Endothelial cell of umbilical vein (primary cell): ENCODE measurements around the gene ATL1. TPM values are rescaled to one million over a fixed set of nuclear protein-coding genes. Genes with fewer than 3 reads are reported as not detected.

Source experiments
- BruUV-seq: library from RNA; stranded (reverse); fragments of 400-500 nt; replicated peaks from 2 replicates; lab custom pipeline; 2021; lab: Mats Ljungman, UMichigan
- CTCF ChIA-PET: fragments of 300-600, 350-600 bp; sonication (Branson Sonifier 250); formaldehyde crosslinking; loops from one replicate; lab custom pipeline; 2021; ENCODE audit warnings: antibody characterized with exemption, inconsistent platforms; lab: Charles Lee
- POLR2A ChIA-PET: fragments of 300-600, 350-600 bp; sonication (Branson Sonifier 250); formaldehyde crosslinking; loops from one replicate; lab custom pipeline; 2021; ENCODE audit warnings: antibody characterized with exemption, inconsistent platforms; lab: Charles Lee
- DNase-seq: peaks from one replicate; pipeline ENCODE4 v3.0.0-alpha.2; 2011; ENCODE audit warnings: low read depth, low spot score
- FAIRE-seq: peaks from 2 replicates; lab custom pipeline; 2011; peaks lifted over from hg19 to GRCh38; lab: Jason Lieb, UNC
- H2AFZ ChIP-seq: 2 replicates; pipeline ENCODE4 v1.6.0; 2012; ENCODE audit warnings: low read depth, low read length, control low read depth, inconsistent platforms
- H3K27ac ChIP-seq: 2 replicates; pipeline ENCODE4 v1.5.1; 2011; ENCODE audit warnings: low read depth, mild to moderate bottlenecking, control low read depth, low read length, moderate library complexity; ENCODE audit not compliant: insufficient read depth
- H3K27me3 ChIP-seq, 2 experiments: 2 replicates each; pipeline versions ENCODE4 v1.6.0 to v1.6.1; 2011; ENCODE audit warnings: low read length in 2 of 2, mixed read lengths in 1 of 2; ENCODE audit not compliant: control insufficient read depth in 2 of 2, insufficient read depth in 2 of 2
- H3K36me3 ChIP-seq, 2 experiments: 2 replicates in 1 of 2; 3 replicates in 1 of 2; pipeline ENCODE4 v1.5.1; 2011; ENCODE audit warnings: low read length in 2 of 2, mild to moderate bottlenecking in 1 of 2, moderate library complexity in 1 of 2; ENCODE audit not compliant: control insufficient read depth in 2 of 2, insufficient read depth in 2 of 2; ENCODE audit errors: extremely low read depth in 1 of 2
- H3K4me1 ChIP-seq: 3 replicates; pipeline ENCODE4 v1.5.1; 2011; ENCODE audit warnings: mild to moderate bottlenecking, low read length; ENCODE audit not compliant: control insufficient read depth, insufficient read depth; ENCODE audit errors: extremely low read depth
- H3K4me2 ChIP-seq: 2 replicates; pipeline ENCODE4 v1.6.1; 2011; ENCODE audit warnings: low read length, control low read depth, mixed read lengths; ENCODE audit not compliant: insufficient read depth
- H3K4me3 ChIP-seq, 3 experiments: fragments of 200-600 bp in 1 of 3; sonication (generic), shearing (Covaris generic) in 1 of 3; replicated peaks in 1 of 3; 2 replicates each; pipeline ENCODE4 v1.5.1; 2011 to 2016; ENCODE audit warnings: control low read depth in 3 of 3, low read length in 3 of 3, mild to moderate bottlenecking in 2 of 3, inconsistent platforms in 1 of 3, low read depth in 1 of 3, moderate library complexity in 1 of 3; ENCODE audit not compliant: insufficient read depth in 1 of 3
- H3K79me2 ChIP-seq: 2 replicates; pipeline ENCODE4 v1.6.0; 2012; ENCODE audit warnings: low read length, inconsistent platforms; ENCODE audit not compliant: control insufficient read depth, insufficient read depth
- H3K9ac ChIP-seq: replicated peaks from 2 replicates; pipeline ENCODE3; 2011; ENCODE audit warnings: low read length, control low read depth; ENCODE audit not compliant: insufficient read depth; ENCODE audit errors: extremely low read depth
- H3K9me1 ChIP-seq: replicated peaks from 3 replicates; pipeline ENCODE4 v1.6.0; 2011; ENCODE audit warnings: mild to moderate bottlenecking, low read length; ENCODE audit not compliant: control insufficient read depth, insufficient read depth; ENCODE audit errors: extremely low read depth
- H3K9me3 ChIP-seq: replicated peaks from 2 replicates; pipeline ENCODE4 v1.5.1; 2012; ENCODE audit warnings: low read length, inconsistent platforms; ENCODE audit not compliant: control insufficient read depth, insufficient read depth
- H4K20me1 ChIP-seq: replicated peaks from 2 replicates; pipeline ENCODE3; 2011; ENCODE audit warnings: mild to moderate bottlenecking, low read length; ENCODE audit not compliant: control insufficient read depth, insufficient read depth; ENCODE audit errors: extremely low read depth
- EZH2 ChIP-seq: IDR thresholded peaks from 2 replicates; pipeline ENCODE4 v1.6.1; 2012; ENCODE audit warnings: borderline replicate concordance, low read depth, mild to moderate bottlenecking, moderate library complexity, low read length, inconsistent platforms; ENCODE audit not compliant: severe bottlenecking
- FOS ChIP-seq: IDR thresholded peaks from 2 replicates; pipeline ENCODE4 v1.6.1; 2011; ENCODE audit warnings: mild to moderate bottlenecking, low read length, moderate library complexity, borderline replicate concordance; ENCODE audit not compliant: insufficient read depth
- GATA2 ChIP-seq: IDR thresholded peaks from 2 replicates; pipeline ENCODE4 v1.7.0; 2011; ENCODE audit warnings: low read depth, mild to moderate bottlenecking, moderate library complexity, mixed read lengths, low read length; ENCODE audit not compliant: insufficient read length, insufficient read depth
- JUN ChIP-seq: IDR thresholded peaks from 2 replicates; pipeline ENCODE4 v1.6.1; 2011; ENCODE audit warnings: borderline replicate concordance, low read depth; ENCODE audit not compliant: insufficient read length, insufficient read depth
- MYC ChIP-seq: IDR thresholded peaks from one replicate; pipeline ENCODE4 v1.6.1; 2011; ENCODE audit warnings: mild to moderate bottlenecking, low read depth, low read length
- POLR2A ChIP-seq: IDR thresholded peaks from 2 replicates; pipeline ENCODE4 v1.6.1; 2012; ENCODE audit warnings: low read depth, mild to moderate bottlenecking, control low read depth, low read length
- POLR2AphosphoS5 ChIP-seq: IDR thresholded peaks from 2 replicates; pipeline ENCODE4 v1.6.1; 2012; ENCODE audit warnings: low read depth, mild to moderate bottlenecking, control low read depth, low read length, moderate library complexity; ENCODE audit not compliant: insufficient read depth
- dilution Hi-C: fragments of 300-500 bp; cut with MboI; formaldehyde crosslinking; loops from one replicate; pipeline ENCODE4 v1.15.0; 2019; ENCODE audit warnings: low sequenced_read_pairs; ENCODE audit not compliant: extremely low pct_ligation_motif_present
- intact Hi-C: fragments of 100-400 bp; cut with micrococcal nuclease; formaldehyde crosslinking; loops from one replicate; pipeline ENCODE4 v1.10.0; 2022
- polyA plus RNA-seq, 4 experiments: library from polyadenylated mRNA; depleted of rRNA in 3 of 4; stranded (reverse) in 3 of 4; unstranded in 1 of 4; fragments of >200 nt; gene quantifications; 2 replicates each; pipeline versions ENCODE4 v1.2.1 to v1.2.3, GENCODE V29; 2011 to 2012; ENCODE audit warnings: missing spikeins in 1 of 4
- total RNA-seq: library from RNA; stranded (reverse); gene quantifications from 2 replicates; pipeline ENCODE4 v1.2.3, GENCODE V29; 2021
- TF ChIP-seq, protein P1 (sequence below), 2 donors: IDR thresholded peaks; 1 replicate in 1 of 2; 2 replicates in 1 of 2; pipeline ENCODE4 v1.5.1; 2011; ENCODE audit warnings: low read length in 2 of 2, mild to moderate bottlenecking in 2 of 2, moderate library complexity in 2 of 2, control low read depth in 1 of 2, inconsistent platforms in 1 of 2, low read depth in 1 of 2; ENCODE audit not compliant: insufficient read depth in 1 of 2; ENCODE audit errors: extremely low read depth in 1 of 2
- TF ChIP-seq, protein P2 (sequence below): IDR thresholded peaks from 2 replicates; pipeline ENCODE4 v1.6.1; 2011; ENCODE audit not compliant: insufficient read depth, insufficient read length

ATL1 gene
- total and polyA plus RNA-seq, 2 donors (not counting 3 experiments of a cell fraction or from before 2014, with no cell fraction given), result 1.1 to 5.1 TPM

GRCh38 chr14:50607761-50608160 is 47.8 kb downstream of the ATL1 start:
- H3K9ac ChIP-seq, result no peak overlapping the region
- CTCF ChIA-PET, result interaction anchor here (1.5 to 2.5 kb wide), 3 partner anchors 9 to 166 kb away, joined by 5 to 13 read pairs (median 7); no protein-coding TSS in a partner anchor
- peaks cover 16% of the 10 kb centered on the region for H3K4me1 ChIP-seq
- H3K27me3 ChIP-seq, result no peaks in the 10 kb centered on the region
- dilution Hi-C loops, result no loop called here
- H2AFZ ChIP-seq, result no peak overlapping the region
- H4K20me1 ChIP-seq, result no peaks in the 10 kb centered on the region
- no peaks in the 10 kb centered on the region for H3K36me3 ChIP-seq
- H3K9me3 ChIP-seq, result no peaks in the 10 kb centered on the region
- no peak for TF ChIP-seq JUN
- no peak for TF ChIP-seq EZH2
- no peak for TF ChIP-seq FOS
- no peak for TF ChIP-seq POLR2AphosphoS5
- TF ChIP-seq MYC, result no peak
- TF ChIP-seq POLR2A, result no peak
- no peak for TF ChIP-seq GATA2
- TF ChIP-seq, protein P1, sequence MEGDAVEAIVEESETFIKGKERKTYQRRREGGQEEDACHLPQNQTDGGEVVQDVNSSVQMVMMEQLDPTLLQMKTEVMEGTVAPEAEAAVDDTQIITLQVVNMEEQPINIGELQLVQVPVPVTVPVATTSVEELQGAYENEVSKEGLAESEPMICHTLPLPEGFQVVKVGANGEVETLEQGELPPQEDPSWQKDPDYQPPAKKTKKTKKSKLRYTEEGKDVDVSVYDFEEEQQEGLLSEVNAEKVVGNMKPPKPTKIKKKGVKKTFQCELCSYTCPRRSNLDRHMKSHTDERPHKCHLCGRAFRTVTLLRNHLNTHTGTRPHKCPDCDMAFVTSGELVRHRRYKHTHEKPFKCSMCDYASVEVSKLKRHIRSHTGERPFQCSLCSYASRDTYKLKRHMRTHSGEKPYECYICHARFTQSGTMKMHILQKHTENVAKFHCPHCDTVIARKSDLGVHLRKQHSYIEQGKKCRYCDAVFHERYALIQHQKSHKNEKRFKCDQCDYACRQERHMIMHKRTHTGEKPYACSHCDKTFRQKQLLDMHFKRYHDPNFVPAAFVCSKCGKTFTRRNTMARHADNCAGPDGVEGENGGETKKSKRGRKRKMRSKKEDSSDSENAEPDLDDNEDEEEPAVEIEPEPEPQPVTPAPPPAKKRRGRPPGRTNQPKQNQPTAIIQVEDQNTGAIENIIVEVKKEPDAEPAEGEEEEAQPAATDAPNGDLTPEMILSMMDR (IDR thresholded peaks at IDR 0.05; ENCODE audit: extremely low read depth in 1 of 2, insufficient read depth in 1 of 2, low read depth in 1 of 2, low read length in 2 of 2), result no peak
- TF ChIP-seq, protein P2, sequence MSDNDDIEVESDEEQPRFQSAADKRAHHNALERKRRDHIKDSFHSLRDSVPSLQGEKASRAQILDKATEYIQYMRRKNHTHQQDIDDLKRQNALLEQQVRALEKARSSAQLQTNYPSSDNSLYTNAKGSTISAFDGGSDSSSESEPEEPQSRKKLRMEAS, result no peak
- intact Hi-C loops, result no loop called here
- H3K4me2 ChIP-seq, result no peak overlapping the region
- H3K79me2 ChIP-seq, result no peaks in the 10 kb centered on the region
- DNase-seq (no peak), FAIRE-seq (no peak)
- H3K27ac ChIP-seq, result no peak overlapping the region
- H3K4me3 ChIP-seq, result no peak overlapping the region
- no peaks in the 10 kb centered on the region for H3K9me1 ChIP-seq
- POLR2A ChIA-PET, result no interaction called here
- BruUV-seq, result no TSS peak
